Measurements from ENCODE around the gene TRPV2. TPM values are rescaled to one million over a fixed set of nuclear protein-coding genes. Genes with fewer than 3 reads are reported as not detected.

Gene TRPV2
- total and polyA plus RNA-seq, 3 donors from 2014 or later: 7.1 to 7.7 (median 7.6) TPM

DNA sequence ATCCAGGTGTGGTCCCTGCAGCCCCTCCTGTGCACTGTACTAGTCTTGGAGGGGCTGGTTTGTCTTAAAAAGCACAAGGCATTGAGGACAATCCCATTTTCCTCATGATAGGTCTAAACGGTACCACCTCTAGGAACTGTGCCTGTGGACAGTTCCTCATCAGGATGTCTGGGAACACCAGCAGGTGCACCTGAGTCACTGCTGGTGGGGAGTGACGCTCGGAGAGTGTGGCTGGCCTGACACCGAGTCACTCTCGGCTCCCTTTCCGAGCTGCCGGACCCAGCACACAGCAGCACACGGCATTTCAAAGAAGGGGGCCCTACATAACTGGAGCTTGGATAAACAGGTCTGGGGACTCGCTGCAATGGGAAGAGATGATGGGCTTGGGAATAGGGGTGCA lies 51.0 kb downstream of the TRPV2 start:
- Histone ChIP-seq H3K4me3 (no peak overlapping the region), H3K9me3 (no peaks in the 10 kb centered on the region), H3K4me1 (peaks cover 58% of the 10 kb centered on the region), H3K27me3 (no peaks in the 10 kb centered on the region), H3K27ac (no peak overlapping the region), H3K36me3 (ENCODE audit: low read depth, missing control alignments) (no peaks in the 10 kb centered on the region)
- WGBS, 2 donors: 80 to 93% methylated on average over 8 to 9 of the region's 9 CpGs
- intact Hi-C loops (cut with DNase I; ENCODE audit: low total_unique reads): no loop called here
- no peak for DNase-seq
- TF ChIP-seq, protein P1, sequence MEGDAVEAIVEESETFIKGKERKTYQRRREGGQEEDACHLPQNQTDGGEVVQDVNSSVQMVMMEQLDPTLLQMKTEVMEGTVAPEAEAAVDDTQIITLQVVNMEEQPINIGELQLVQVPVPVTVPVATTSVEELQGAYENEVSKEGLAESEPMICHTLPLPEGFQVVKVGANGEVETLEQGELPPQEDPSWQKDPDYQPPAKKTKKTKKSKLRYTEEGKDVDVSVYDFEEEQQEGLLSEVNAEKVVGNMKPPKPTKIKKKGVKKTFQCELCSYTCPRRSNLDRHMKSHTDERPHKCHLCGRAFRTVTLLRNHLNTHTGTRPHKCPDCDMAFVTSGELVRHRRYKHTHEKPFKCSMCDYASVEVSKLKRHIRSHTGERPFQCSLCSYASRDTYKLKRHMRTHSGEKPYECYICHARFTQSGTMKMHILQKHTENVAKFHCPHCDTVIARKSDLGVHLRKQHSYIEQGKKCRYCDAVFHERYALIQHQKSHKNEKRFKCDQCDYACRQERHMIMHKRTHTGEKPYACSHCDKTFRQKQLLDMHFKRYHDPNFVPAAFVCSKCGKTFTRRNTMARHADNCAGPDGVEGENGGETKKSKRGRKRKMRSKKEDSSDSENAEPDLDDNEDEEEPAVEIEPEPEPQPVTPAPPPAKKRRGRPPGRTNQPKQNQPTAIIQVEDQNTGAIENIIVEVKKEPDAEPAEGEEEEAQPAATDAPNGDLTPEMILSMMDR (IDR thresholded peaks at IDR 0.05): no peak
- TF ChIP-seq POLR2A (IDR thresholded peaks at IDR 0.05): no peak

DNA sequence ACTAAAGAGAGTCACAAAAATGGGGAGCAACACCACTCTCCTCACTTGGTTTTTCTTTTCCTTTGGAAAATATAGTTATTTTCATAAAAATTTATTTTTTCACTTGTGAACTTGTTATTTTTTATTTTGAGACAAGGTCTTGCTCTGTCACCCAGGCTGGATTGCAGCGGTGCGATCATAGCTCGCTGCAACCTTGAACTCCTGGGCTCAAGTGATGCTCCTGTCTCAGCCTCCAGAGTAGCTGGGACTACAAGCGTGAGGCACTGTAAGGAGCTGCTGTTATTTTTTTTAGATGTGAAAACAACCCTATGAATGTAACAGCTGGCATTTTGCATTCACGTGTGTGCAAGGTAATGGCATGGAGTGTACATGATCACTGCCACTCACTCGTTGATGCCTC lies 51.7 kb downstream of the TRPV2 start:
- Histone ChIP-seq H3K27me3 (no peaks in the 10 kb centered on the region), H3K9me3 (no peaks in the 10 kb centered on the region), H3K4me3 (no peak overlapping the region), H3K27ac (no peak overlapping the region), H3K4me1 (peaks cover 54% of the 10 kb centered on the region), H3K36me3 (ENCODE audit: low read depth, missing control alignments) (no peaks in the 10 kb centered on the region)
- DNase-seq: no peak
- no peak for TF ChIP-seq POLR2A (IDR thresholded peaks at IDR 0.05)
- TF ChIP-seq, protein P1 (IDR thresholded peaks at IDR 0.05): no peak
- intact Hi-C loops (cut with DNase I; ENCODE audit: low total_unique reads): no loop called here
- WGBS, 2 donors: 55 to 85% methylated on average over 6 of the region's 6 CpGs

DNA sequence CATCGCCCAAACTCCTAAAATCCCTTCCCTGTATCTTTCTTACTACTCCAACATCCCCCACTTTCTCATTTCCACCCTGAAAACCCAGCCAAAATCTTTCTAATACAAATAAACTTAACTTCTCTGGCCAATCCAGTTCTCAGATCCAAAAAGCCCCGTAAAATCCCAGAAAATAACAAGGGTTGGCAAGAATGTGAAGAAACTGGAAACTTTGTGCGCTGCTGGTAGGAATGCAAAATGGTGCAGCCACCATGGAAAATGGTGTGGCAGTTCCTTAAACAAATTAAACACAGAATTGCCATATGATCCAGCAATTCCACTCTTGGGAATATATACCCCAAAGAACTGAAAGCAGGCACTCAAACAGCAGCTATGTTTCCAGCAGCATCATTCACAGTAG lies 52.5 kb downstream of the TRPV2 start:
- Histone ChIP-seq H3K27ac (peak overlapping the region in 1 of 2 donors; percentile 14), H3K4me1 (peaks cover 45% of the 10 kb centered on the region), H3K27me3 (no peaks in the 10 kb centered on the region), H3K4me3 (no peak overlapping the region), H3K36me3 (ENCODE audit: low read depth, missing control alignments) (no peaks in the 10 kb centered on the region), H3K9me3 (no peaks in the 10 kb centered on the region)
- 41 to 48% methylated on average over 3 of the region's 3 CpGs for WGBS, 2 donors
- intact Hi-C loops (cut with DNase I; ENCODE audit: low total_unique reads): no loop called here
- DNase-seq: no peak
- TF ChIP-seq POLR2A (IDR thresholded peaks at IDR 0.05): no peak
- TF ChIP-seq, protein P1 (IDR thresholded peaks at IDR 0.05): no peak

DNA sequence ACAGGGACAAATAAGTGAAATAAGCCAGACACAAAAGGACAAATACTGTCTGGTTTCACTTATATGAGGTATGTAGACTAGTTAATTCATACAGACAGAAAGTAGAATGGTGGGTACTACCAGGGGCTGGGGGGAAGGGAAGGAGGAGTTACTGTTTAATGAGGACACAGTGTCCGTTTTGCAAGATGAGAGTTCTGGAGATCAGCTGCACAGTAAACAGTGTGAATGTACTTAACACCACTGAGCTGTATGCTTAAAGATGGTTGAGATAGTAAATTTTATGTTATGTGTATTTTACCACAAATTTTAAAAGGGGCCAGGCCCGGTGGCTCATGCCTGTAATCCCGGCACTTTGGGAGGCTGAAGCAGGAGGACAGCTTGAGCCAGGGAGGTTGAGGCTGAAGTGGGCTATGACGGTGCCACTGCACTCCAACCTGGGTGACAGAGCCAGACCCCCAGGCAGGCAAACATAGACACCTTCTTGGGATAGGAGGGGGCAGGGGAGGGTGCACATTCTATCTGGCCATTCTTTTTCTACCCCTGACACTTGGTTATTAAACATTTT lies 53.1 kb downstream of the TRPV2 start:
- 83 to 86% methylated on average over 4 of the region's 4 CpGs for WGBS, 2 donors
- Histone ChIP-seq H3K4me3 (no peak overlapping the region), H3K27ac (no peak overlapping the region)

More for the DNA sequence above, 53.1 kb downstream of the TRPV2 start:
- H3K9me3 ChIP-seq: no peaks in the 10 kb centered on the region
- H3K4me1 ChIP-seq: peaks cover 39% of the 10 kb centered on the region
- no peaks in the 10 kb centered on the region for H3K36me3 ChIP-seq (ENCODE audit: low read depth, missing control alignments)
- H3K27me3 ChIP-seq: no peaks in the 10 kb centered on the region
- intact Hi-C loops (cut with DNase I; ENCODE audit: low total_unique reads): no loop called here
- no peak for DNase-seq
- no peak for TF ChIP-seq POLR2A (IDR thresholded peaks at IDR 0.05)
- TF ChIP-seq, protein P1 (IDR thresholded peaks at IDR 0.05): no peak

Measured in testis (tissue), 3 donors.